ENCODE measurements around the gene MKNK2.

GRCh38 chr19:2064395-2064787, 13.3 kb upstream of the MKNK2 start:
- TF ChIP-seq EP300 (IDR thresholded peaks at IDR 0.05) (no peak), CTCF (IDR thresholded peaks at IDR 0.05) (no peak), POLR2AphosphoS5 (IDR thresholded peaks at IDR 0.05) (no peak)
